Esophagus squamous epithelium (tissue), 5 donors: ENCODE results near the gene SETD4. TPM values are rescaled to one million over a fixed set of nuclear protein-coding genes. Genes with fewer than 3 reads are reported as not detected.

Source experiments
- DNase-seq: peaks from one replicate; lab custom pipeline; 2025; lab: John Stamatoyannopoulos, UW
- H3K27ac ChIP-seq, 4 donors: fragments of 200-600 bp; sonication (generic); one replicate each; pipeline ENCODE4 v1.5.1; 2016 to 2019; ENCODE audit warnings: mild to moderate bottlenecking in 1 of 4
- H3K27me3 ChIP-seq, 4 donors: fragments of 200-600 bp; sonication (generic); 1 replicate in 3 of 4; 2 replicates in 1 of 4; pipeline versions ENCODE4 v1.5.1 to v1.6.0; 2017 to 2021; ENCODE audit warnings: antibody characterized with exemption in 1 of 4
- H3K36me3 ChIP-seq, 3 donors: fragments of 200-600 bp; sonication (generic); one replicate each; pipeline ENCODE4 v1.5.1; 2016 to 2019
- H3K4me1 ChIP-seq, 3 donors: fragments of 200-600 bp; sonication (generic); one replicate each; pipeline ENCODE4 v1.5.1; 2017 to 2019
- H3K4me3 ChIP-seq, 4 donors: fragments of 200-600 bp; sonication (generic); 1 replicate in 3 of 4; 2 replicates in 1 of 4; pipeline ENCODE4 v1.5.1; 2016 to 2019; ENCODE audit warnings: mild to moderate bottlenecking in 2 of 4, moderate library complexity in 1 of 4
- H3K9me3 ChIP-seq, 3 donors: fragments of 200-600 bp; sonication (generic); one replicate each; pipeline ENCODE4 v1.5.1; 2016 to 2019
- POLR2A ChIP-seq, 4 donors: fragments of 450-650 bp; IDR thresholded peaks; one replicate each; pipeline ENCODE4 v1.6.1; 2017; ENCODE audit warnings: antibody characterized with exemption in 4 of 4, mild to moderate bottlenecking in 4 of 4, moderate library complexity in 3 of 4
- WGBS, 2 donors: methylation state at CpG; one replicate each; pipeline ENCODE4 v1.1.5; 2018; 5-methylcytosine and 5-hydroxymethylcytosine counted together
- intact Hi-C: fragments of 100-400 bp; cut with DNase I; formaldehyde crosslinking; loops from one replicate; pipeline ENCODE4 v1.15.0; 2022
- small RNA-seq, 4 donors: library from RNA; depleted of rRNA; stranded (forward); fragments of <200 nt; gene quantifications; one replicate each; pipeline ENCODE3, GENCODE V24; 2016
- total RNA-seq, 4 donors: library from RNA; depleted of rRNA; stranded (reverse); fragments of >200 nt; gene quantifications; one replicate each; pipeline ENCODE4 v1.1.0, GENCODE V29; 2016
- TF ChIP-seq, protein P1 (sequence below), 6 experiments: fragments of 450-650 bp in 4 of 6; fragments of 200-600 bp in 2 of 6; sonication (generic) in 2 of 6; IDR thresholded peaks; one replicate each; pipeline ENCODE4 v1.5.1; 2016 to 2019; ENCODE audit warnings: antibody characterized with exemption in 6 of 6, mild to moderate bottlenecking in 4 of 6, moderate library complexity in 4 of 6
- donor health status: DM: yes; HTN: yes; CAD: no.

The SETD4 gene
- total RNA-seq, 4 donors from 2014 or later: 9.9 to 30.1 (median 14.6) TPM

DNA sequence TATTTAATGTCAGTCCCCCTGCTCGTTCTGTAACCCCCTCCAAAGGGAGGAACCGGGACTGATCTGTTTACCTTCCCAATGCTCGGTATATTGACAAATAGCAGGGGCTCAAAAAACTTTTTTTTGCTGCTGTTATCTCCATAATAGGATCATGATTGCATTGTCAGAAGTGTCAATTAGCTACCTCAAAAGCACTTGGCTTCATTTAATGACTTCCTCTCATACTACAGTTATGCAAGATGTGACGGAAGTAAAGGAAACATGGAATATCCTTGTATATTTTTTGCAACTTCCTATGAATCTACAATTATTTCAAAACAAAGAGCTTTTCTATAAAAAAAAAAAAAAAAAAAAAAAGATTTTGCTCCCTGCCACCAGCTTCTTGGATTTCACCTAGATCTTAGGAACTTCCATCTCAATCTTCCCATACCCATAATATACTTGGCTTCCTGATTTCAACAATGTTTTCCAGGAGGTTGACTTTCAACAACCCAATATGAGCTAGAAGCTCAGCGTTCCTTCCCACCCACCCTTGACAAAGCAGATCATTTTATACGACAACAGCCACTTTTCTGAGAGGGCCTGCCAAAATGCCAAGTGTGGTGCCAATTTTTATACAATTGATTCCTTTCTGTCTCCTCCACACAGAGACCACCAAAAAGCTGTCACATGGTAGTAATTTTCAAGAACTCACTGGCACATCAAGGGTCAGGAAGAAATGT is 71.7 kb downstream of the SETD4 start:
- H3K27ac ChIP-seq: no peak overlapping the region
- no peak overlapping the region for H3K4me3 ChIP-seq
- peaks cover 0 to 38% (median 0%) of the 10 kb centered on the region in 4 donors for H3K27me3 ChIP-seq
- intact Hi-C loops: no loop called here
- WGBS, 2 donors: 42 to 47% methylated on average over 6 of the region's 6 CpGs
- TF ChIP-seq, protein P1, sequence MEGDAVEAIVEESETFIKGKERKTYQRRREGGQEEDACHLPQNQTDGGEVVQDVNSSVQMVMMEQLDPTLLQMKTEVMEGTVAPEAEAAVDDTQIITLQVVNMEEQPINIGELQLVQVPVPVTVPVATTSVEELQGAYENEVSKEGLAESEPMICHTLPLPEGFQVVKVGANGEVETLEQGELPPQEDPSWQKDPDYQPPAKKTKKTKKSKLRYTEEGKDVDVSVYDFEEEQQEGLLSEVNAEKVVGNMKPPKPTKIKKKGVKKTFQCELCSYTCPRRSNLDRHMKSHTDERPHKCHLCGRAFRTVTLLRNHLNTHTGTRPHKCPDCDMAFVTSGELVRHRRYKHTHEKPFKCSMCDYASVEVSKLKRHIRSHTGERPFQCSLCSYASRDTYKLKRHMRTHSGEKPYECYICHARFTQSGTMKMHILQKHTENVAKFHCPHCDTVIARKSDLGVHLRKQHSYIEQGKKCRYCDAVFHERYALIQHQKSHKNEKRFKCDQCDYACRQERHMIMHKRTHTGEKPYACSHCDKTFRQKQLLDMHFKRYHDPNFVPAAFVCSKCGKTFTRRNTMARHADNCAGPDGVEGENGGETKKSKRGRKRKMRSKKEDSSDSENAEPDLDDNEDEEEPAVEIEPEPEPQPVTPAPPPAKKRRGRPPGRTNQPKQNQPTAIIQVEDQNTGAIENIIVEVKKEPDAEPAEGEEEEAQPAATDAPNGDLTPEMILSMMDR (IDR thresholded peaks at IDR 0.05): no peak
- TF ChIP-seq POLR2A (IDR thresholded peaks at IDR 0.05): no peak
- H3K36me3 ChIP-seq: no peaks in the 10 kb centered on the region
- DNase-seq: no peak
- H3K9me3 ChIP-seq: no peaks in the 10 kb centered on the region
- H3K4me1 ChIP-seq: peaks cover 0 to 4% (median 0%) of the 10 kb centered on the region in 3 donors

DNA sequence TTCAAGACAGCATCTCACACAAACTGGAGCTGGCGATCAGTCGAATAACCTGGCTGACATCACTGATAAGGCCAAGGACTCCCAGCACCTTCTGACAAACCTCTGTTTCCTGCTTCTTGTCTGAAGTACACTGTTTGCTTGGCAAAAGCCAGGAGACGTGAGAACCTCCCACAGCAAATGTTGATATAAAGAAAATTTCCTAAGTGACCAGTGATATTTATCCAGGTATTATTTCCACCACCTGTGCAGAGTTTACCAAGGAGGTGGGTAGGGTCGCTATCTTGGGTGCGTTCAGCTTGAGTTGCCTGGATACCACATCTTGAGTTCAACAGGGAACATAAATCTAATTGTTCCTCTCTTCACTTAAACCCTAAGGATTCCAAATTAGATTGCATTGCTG is 72.9 kb downstream of the SETD4 start:
- no peak overlapping the region for H3K4me3 ChIP-seq
- WGBS, 2 donors: 66 to 78% methylated on average over 5 of the region's 5 CpGs

DNA sequence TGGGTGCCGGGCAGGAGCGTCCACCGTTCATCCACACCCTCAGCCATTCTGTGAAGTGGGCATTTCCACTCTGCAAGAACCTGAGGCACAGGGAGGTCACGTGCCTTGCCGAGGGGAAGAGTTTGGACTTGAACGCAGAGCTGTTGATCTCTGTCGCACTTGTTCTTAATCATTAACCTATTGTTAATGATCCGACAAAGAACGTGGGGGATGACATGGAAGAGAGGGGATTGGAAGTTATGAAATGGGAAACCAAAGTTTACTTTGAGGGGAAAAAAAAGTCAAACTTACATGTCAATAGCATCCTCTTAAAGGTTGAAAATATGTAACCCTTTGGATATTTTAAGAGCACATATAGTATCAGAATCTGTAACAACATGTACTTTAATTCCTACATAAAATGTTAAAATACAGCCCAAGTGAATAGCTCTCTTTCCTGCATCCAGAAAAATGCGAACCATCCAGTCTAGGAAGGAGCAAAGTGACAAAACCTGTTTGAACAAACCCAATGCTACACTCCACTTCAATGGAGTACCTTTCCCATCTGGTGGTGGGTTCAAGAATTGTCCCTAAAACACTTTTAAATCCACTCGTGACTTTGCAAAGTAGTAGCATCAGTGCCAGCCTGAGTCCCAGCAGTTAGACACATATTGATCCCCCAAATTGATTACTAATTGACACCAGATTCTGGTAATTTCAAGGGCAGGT is 75.5 kb downstream of the SETD4 start:
- 40 to 49% methylated on average over 11 of the region's 11 CpGs for WGBS, 2 donors
- Histone ChIP-seq H3K36me3 (no peaks in the 10 kb centered on the region), H3K27ac (no peak overlapping the region), H3K4me1 (peaks cover 0 to 3% (median 0%) of the 10 kb centered on the region in 3 donors), H3K4me3 (no peak overlapping the region), H3K27me3 (peaks cover 0 to 65% (median 0%) of the 10 kb centered on the region in 4 donors), H3K9me3 (no peaks in the 10 kb centered on the region)
- intact Hi-C loops: no loop called here
- DNase-seq: no peak
- TF ChIP-seq, protein P1 (IDR thresholded peaks at IDR 0.05): peak in 2 of 6 experiments; percentile 14 to 36
- TF ChIP-seq POLR2A (IDR thresholded peaks at IDR 0.05): no peak

More for the DNA sequence above, 72.9 kb downstream of the SETD4 start:
- peaks cover 0 to 44% (median 0%) of the 10 kb centered on the region in 4 donors for H3K27me3 ChIP-seq
- H3K9me3 ChIP-seq: no peaks in the 10 kb centered on the region
- intact Hi-C loops: no loop called here
- TF ChIP-seq POLR2A (IDR thresholded peaks at IDR 0.05): no peak
- no peak for DNase-seq
- no peaks in the 10 kb centered on the region for H3K36me3 ChIP-seq
- no peak overlapping the region for H3K27ac ChIP-seq
- peaks cover 0 to 4% (median 0%) of the 10 kb centered on the region in 3 donors for H3K4me1 ChIP-seq

Small RNAs within 50 kb of the gene (small RNA-seq; reads per million reads assigned to genes)
- 0 reads per million in 4 donors for gene RNU6-992P

Other genes with a start within 250 kb of the SETD4 start
- gene CBR1, start 9.5 kb upstream of the SETD4 start, total RNA-seq: 100 to 1,000 TPM; 320 to 932 (median 584) TPM
- 100 to 1,000 TPM in 3 of 4 donors, 10 to 100 TPM in 1; 67.3 to 158 (median 122) TPM for gene CBR3, start 74.6 kb upstream of the SETD4 start, total RNA-seq
- 10 to 100 TPM; 18.5 to 36.7 (median 26.2) TPM for gene DOP1B, start 96.3 kb upstream of the SETD4 start, total RNA-seq